NCI-H345 (cell line): ENCODE data around the gene DUSP10.

Source experiments
- DNase-seq: peaks from one replicate; lab custom pipeline; 2025; lab: John Stamatoyannopoulos, UW

The DUSP10 gene

GRCh38 chr1:221765527-221765926 is 23.6 kb upstream of the DUSP10 start:
- no peak for DNase-seq

- DNase-seq = no peak
Measured at GRCh38 chr1:221762121-221762520, 20.2 kb upstream of the DUSP10 start.

GRCh38 chr1:221761354-221762002 is 19.6 kb upstream of the DUSP10 start:
- no peak for DNase-seq

- no peak for DNase-seq
Measured at GRCh38 chr1:221760911-221761310, 19.0 kb upstream of the DUSP10 start.

- DNase-seq = no peak
Measured at GRCh38 chr1:221759436-221759835, 17.5 kb upstream of the DUSP10 start.

- no peak for DNase-seq
Measured at GRCh38 chr1:221758455-221758854, 16.6 kb upstream of the DUSP10 start.

- DNase-seq = no peak
Measured at GRCh38 chr1:221756830-221757551, 15.1 kb upstream of the DUSP10 start.

- no peak for DNase-seq
Measured at GRCh38 chr1:221753828-221754188, 11.9 kb upstream of the DUSP10 start.

- DNase-seq = no peak
Measured at GRCh38 chr1:221751226-221751887, 9.5 kb upstream of the DUSP10 start.

GRCh38 chr1:221748981-221749380 is 7.1 kb upstream of the DUSP10 start:
- DNase-seq = no peak

GRCh38 chr1:221747839-221748238 is 6.0 kb upstream of the DUSP10 start:
- DNase-seq = no peak

GRCh38 chr1:221743416-221744208 is 1.7 kb upstream of the DUSP10 start:
- DNase-seq = no peak

GRCh38 chr1:221742555-221743415 is 896 bp upstream of the DUSP10 start:
- peak; percentile 80 for DNase-seq

GRCh38 chr1:221740993-221741702 is 741 bp downstream of the DUSP10 start:
- DNase-seq = peak; percentile 34

GRCh38 chr1:221740369-221740992 is 1.4 kb downstream of the DUSP10 start:
- DNase-seq = peak; percentile 34

GRCh38 chr1:221739677-221740025 is 2.2 kb downstream of the DUSP10 start:
- no peak for DNase-seq

GRCh38 chr1:221739018-221739676 is 2.7 kb downstream of the DUSP10 start:
- DNase-seq = no peak

- DNase-seq = no peak
Measured at GRCh38 chr1:221736714-221737113, 5.2 kb downstream of the DUSP10 start.

- no peak for DNase-seq
Measured at GRCh38 chr1:221735999-221736398, 5.9 kb downstream of the DUSP10 start.

- no peak for DNase-seq
Measured at GRCh38 chr1:221734187-221734586, 7.7 kb downstream of the DUSP10 start.
